Right lobe of liver (tissue), 6 donors: Measurements from ENCODE around the gene EYA2. TPM values are rescaled to one million over a fixed set of nuclear protein-coding genes. Genes with fewer than 3 reads are reported as not detected.
A peak's percentile ranks its signal among the peaks of the same experiment; 100 is the strongest.

Experiments
- ATAC-seq, 4 donors: fragments of 200-7000 bp; cut with Tn5 transposase; one replicate each; pipeline ENCODE4 v1.9.1; 2020; ENCODE audit warnings: mild to moderate bottlenecking in 4 of 4, moderate library complexity in 4 of 4
- DNase-seq, 3 donors: peaks; one replicate each; pipeline ENCODE4 v3.0.0-alpha.2; 2020
- H3K27ac ChIP-seq, 3 donors: fragments of 200-600 bp; one replicate each; pipeline ENCODE4 v1.8.0; 2022
- H3K27me3 ChIP-seq, 2 donors: fragments of 200-600 bp; one replicate each; pipeline ENCODE4 v1.8.0; 2022
- H3K36me3 ChIP-seq, 4 donors: fragments of 200-600 bp; sonication (generic) in 1 of 4; one replicate each; pipeline versions ENCODE4 v1.5.1 to v1.8.0; 2017 to 2022; ENCODE audit warnings: control low read depth in 1 of 4
- H3K4me1 ChIP-seq, 4 donors: fragments of 200-600 bp; sonication (generic) in 1 of 4; one replicate each; pipeline versions ENCODE4 v1.5.1 to v1.8.0; 2017 to 2022; ENCODE audit warnings: control low read depth in 1 of 4
- H3K4me3 ChIP-seq, 3 donors: fragments of 200-600 bp; one replicate each; pipeline ENCODE4 v1.8.0; 2022
- H3K9me3 ChIP-seq, 4 donors: fragments of 200-600 bp; sonication (generic) in 1 of 4; one replicate each; pipeline versions ENCODE4 v1.5.1 to v1.8.0; 2017 to 2022; ENCODE audit warnings: control low read depth in 1 of 4
- CTCF ChIP-seq, 4 donors: fragments of 200-600 bp in 3 of 4; fragments of 450-650 bp in 1 of 4; IDR thresholded peaks; one replicate each; pipeline versions ENCODE4 v1.5.1 to v1.8.0; 2016 to 2022; ENCODE audit warnings: antibody characterized with exemption in 4 of 4, mild to moderate bottlenecking in 2 of 4
- POLR2A ChIP-seq: fragments of 450-650 bp; IDR thresholded peaks from one replicate; pipeline ENCODE4 v1.6.1; 2017; ENCODE audit warnings: antibody characterized with exemption, mild to moderate bottlenecking
- WGBS: methylation state at CpG from one replicate; pipeline ENCODE4 v1.1.6; 2018; ENCODE audit warnings: low coverage, low lambda C conversion rate; ENCODE audit not compliant: insufficient coverage; ENCODE audit errors: missing lambda C conversion rate; 5-methylcytosine and 5-hydroxymethylcytosine counted together
- intact Hi-C, 2 donors: fragments of 100-400 bp; cut with DNase I; formaldehyde crosslinking; loops; one replicate each; pipeline versions ENCODE4 v1.11.2 to v1.14.1; 2022
- total RNA-seq, 6 experiments: library from RNA; depleted of rRNA in 2 of 6; stranded (reverse); fragments of >200 nt in 2 of 6; fragmentation: NEBNext Ultra II Directional in 3 of 6; extraction: Animal tissue kit (Norgen Biotek cat#: 25700) in 3 of 6; gene quantifications; one replicate each; pipeline versions ENCODE4 v1.1.0 to v1.2.4, GENCODE V29; 2016 to 2023
- donor health status: DM: no; HTN: yes; CAD: no.
- donor health status: DM: no; HTN: no; CAD: no.
- donor health status: DM: no; HTN: no; CAD: no.
- donor health status: DM: no; HTN: yes; CAD: no.
- donor health status: DM: no; HTN: yes; CAD: no.

Gene EYA2
- total RNA-seq, 6 experiments from 2014 or later: 0.12 to 3.0 (median 0.49) TPM

GRCh38 chr20:46992640-46993035, 98.0 kb downstream of the EYA2 start:
- 67% methylated on average over 1 of the region's 2 CpGs for WGBS
- H3K9me3 ChIP-seq: no peaks in the 10 kb centered on the region
- no peak overlapping the region for H3K4me3 ChIP-seq
- ATAC-seq (peak in 1 of 4 donors; percentile 17), DNase-seq (no peak)
- no peaks in the 10 kb centered on the region for H3K4me1 ChIP-seq
- H3K27me3 ChIP-seq: no peaks in the 10 kb centered on the region
- intact Hi-C loops: no loop called here
- no peaks in the 10 kb centered on the region for H3K36me3 ChIP-seq
- TF ChIP-seq POLR2A (no peak), CTCF (IDR thresholded peaks at IDR 0.05) (no peak)
- no peak overlapping the region for H3K27ac ChIP-seq

- intact Hi-C loops: no loop called here
- DNase-seq (no peak), ATAC-seq (no peak)
- Histone ChIP-seq H3K27ac (no peak overlapping the region), H3K9me3 (no peaks in the 10 kb centered on the region), H3K27me3 (no peaks in the 10 kb centered on the region), H3K4me3 (no peak overlapping the region), H3K4me1 (no peaks in the 10 kb centered on the region), H3K36me3 (no peaks in the 10 kb centered on the region)
- TF ChIP-seq POLR2A: no peak
- no peak for TF ChIP-seq CTCF (IDR thresholded peaks at IDR 0.05)
- 51% methylated on average over 4 of the region's 4 CpGs for WGBS
These were observed 98.9 kb downstream of the EYA2 start for GRCh38 chr20:46993465-46994095.

- no peak for TF ChIP-seq CTCF (IDR thresholded peaks at IDR 0.05)
- no peak for TF ChIP-seq POLR2A
- H3K4me3 ChIP-seq: no peak overlapping the region
- DNase-seq (no peak), ATAC-seq (peak in 1 of 4 donors; percentile 14)
- H3K36me3 ChIP-seq: no peaks in the 10 kb centered on the region
- intact Hi-C loops: no loop called here
- H3K4me1 ChIP-seq: no peaks in the 10 kb centered on the region
- no peaks in the 10 kb centered on the region for H3K9me3 ChIP-seq
- H3K27ac ChIP-seq: no peak overlapping the region
- no peaks in the 10 kb centered on the region for H3K27me3 ChIP-seq
- 47% methylated on average over 3 of the region's 5 CpGs for WGBS
These were observed 99.7 kb downstream of the EYA2 start for GRCh38 chr20:46994341-46994740.

- TF ChIP-seq POLR2A: no peak
- no peak for TF ChIP-seq CTCF (IDR thresholded peaks at IDR 0.05)
- Histone ChIP-seq H3K27ac (no peak overlapping the region), H3K36me3 (no peaks in the 10 kb centered on the region), H3K4me3 (no peak overlapping the region), H3K4me1 (no peaks in the 10 kb centered on the region), H3K9me3 (no peaks in the 10 kb centered on the region), H3K27me3 (no peaks in the 10 kb centered on the region)
- no peak for DNase-seq
- WGBS: 58% methylated on average over 5 of the region's 5 CpGs
- intact Hi-C loops: no loop called here
- no peak for ATAC-seq
These were observed 101.0 kb downstream of the EYA2 start for GRCh38 chr20:46995561-46996142.
